Esophagus muscularis mucosa (tissue), 4 donors: ENCODE results near the gene INTS15.

Experiments
- CTCF ChIP-seq, 3 experiments: fragments of 200-600 bp in 2 of 3; fragments of 450-650 bp in 1 of 3; sonication (generic) in 2 of 3; IDR thresholded peaks; one replicate each; pipeline ENCODE4 v1.5.1; 2017 to 2019; ENCODE audit warnings: antibody characterized with exemption in 3 of 3, mild to moderate bottlenecking in 2 of 3, moderate library complexity in 1 of 3
- EP300 ChIP-seq: sonication (generic); formaldehyde crosslinking; IDR thresholded peaks from one replicate; pipeline ENCODE4 v1.6.1; 2017; ENCODE audit warnings: antibody characterized with exemption
- POLR2A ChIP-seq: fragments of 450-650 bp; IDR thresholded peaks from one replicate; pipeline ENCODE4 v1.6.1; 2017; ENCODE audit warnings: antibody characterized with exemption, moderate library complexity, mild to moderate bottlenecking, low read depth

DNA sequence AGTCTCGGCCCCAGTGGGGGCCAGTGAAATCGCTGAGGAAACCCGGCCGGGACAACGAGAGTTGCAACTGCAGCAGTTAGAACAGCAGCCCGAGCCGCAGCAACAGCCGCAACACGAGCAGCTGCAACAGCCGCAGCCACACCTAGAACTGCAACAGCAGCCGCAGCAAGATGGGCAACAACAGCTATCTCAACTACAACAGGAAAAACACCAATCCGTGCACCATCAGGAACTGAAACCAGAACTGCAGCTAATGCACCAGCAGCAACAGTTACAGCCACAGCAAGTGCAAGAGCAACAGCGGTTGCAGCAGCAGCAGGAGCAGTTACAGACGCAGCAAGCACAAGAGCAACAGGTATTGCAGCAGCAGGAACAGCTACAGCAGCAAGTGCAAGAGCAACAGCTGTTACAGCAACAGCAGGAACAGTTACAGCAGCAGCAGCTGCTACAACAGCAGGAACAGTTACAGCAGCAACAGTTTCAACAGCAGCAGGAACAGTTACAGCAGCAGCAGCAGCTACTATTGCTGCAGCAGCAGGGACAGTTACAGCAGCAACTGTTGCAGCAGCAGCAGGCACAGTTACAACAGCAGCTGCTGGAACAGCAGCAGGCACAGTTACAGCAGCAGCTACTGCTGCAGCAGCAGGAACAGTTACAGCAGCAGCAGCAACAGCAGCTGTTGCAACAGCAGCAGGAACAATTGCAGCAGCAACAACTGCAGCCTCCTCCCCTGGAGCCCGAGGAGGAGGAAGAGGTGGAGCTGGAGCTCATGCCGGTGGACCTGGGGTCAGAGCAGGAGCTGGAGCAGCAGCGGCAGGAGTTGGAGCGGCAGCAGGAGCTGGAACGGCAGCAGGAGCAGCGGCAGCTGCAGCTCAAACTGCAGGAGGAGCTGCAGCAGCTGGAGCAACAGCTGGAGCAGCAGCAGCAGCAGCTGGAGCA lies 31.6 kb downstream of the INTS15 start:
- TF ChIP-seq CTCF (IDR thresholded peaks at IDR 0.05): no peak
- no peak for TF ChIP-seq EP300
- TF ChIP-seq POLR2A: no peak
